Measurements from ENCODE around the gene TNF.
A peak's percentile ranks its signal among the peaks of the same experiment; 100 is the strongest.

The TNF gene

GRCh38 chr6:31575335-31575901 lies at the start of gene TNF:
Gene TNF, plus strand, starts transcription at chr6:31575565. Its CDS starts 177 bp downstream, at chr6:31575742.
- DNase-seq, result peak; percentile 48

DNA sequence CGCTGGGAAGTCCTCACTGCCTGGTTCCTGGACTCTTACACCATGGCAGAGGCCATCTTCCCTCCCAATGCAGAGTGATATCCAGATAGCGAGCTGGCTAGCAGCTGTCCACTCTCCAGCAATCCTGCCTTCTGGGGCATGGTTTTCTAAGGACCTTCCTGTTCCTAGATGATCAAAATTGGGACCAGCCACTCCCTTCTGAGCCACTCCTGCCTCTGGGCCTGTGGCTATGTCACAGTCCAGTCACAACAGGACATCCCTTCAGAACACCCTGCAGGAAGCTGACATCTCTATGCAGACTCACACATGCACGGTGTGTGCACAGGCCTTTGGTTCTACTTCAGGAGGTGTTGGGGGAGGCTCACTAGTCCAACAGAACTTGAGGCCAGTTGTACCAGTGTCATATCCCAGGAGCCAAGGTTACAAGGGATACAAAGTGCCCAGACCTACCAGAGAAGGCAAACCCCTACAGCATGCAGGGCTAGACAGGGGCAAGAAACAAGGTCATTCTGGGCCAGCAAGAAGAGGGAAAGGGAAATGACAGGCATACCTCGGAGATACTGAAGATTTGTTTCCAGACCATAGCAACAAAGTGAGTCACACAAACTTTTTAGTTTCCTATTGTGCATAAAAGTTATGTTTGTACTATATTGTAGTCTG lies 49.3 kb upstream of the TNF start:
- no peak for DNase-seq

DNA sequence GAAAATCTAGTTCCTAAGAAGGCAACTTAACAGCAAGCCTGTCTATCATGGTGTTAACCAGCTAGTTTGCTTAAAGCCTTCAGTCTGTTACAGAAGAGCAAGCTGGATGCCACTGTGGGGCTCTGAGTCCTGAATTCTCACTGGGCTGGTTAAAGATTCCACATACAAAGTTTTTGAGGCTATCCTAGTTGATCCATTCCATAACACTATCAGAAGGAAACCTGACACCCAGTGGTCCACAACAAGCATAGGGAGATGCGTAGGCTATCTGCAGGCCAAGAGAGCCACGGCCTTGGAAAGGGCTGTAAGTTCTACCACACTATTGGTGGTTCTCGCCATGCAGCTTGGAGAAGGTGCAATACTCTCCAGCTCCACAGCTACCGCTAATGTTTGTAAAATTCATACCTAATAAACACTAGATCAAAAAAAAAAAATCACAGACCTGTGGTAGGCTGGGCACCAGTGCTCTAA lies 47.0 kb upstream of the TNF start:
- DNase-seq, result no peak

GRCh38 chr6:31528821-31529328 lies 46.5 kb upstream of the TNF start, which contains the start of gene MCCD1:
Gene MCCD1, plus strand, starts transcription at chr6:31528962. Its CDS starts 53 bp downstream, at chr6:31529015.
- DNase-seq, result no peak

DNA sequence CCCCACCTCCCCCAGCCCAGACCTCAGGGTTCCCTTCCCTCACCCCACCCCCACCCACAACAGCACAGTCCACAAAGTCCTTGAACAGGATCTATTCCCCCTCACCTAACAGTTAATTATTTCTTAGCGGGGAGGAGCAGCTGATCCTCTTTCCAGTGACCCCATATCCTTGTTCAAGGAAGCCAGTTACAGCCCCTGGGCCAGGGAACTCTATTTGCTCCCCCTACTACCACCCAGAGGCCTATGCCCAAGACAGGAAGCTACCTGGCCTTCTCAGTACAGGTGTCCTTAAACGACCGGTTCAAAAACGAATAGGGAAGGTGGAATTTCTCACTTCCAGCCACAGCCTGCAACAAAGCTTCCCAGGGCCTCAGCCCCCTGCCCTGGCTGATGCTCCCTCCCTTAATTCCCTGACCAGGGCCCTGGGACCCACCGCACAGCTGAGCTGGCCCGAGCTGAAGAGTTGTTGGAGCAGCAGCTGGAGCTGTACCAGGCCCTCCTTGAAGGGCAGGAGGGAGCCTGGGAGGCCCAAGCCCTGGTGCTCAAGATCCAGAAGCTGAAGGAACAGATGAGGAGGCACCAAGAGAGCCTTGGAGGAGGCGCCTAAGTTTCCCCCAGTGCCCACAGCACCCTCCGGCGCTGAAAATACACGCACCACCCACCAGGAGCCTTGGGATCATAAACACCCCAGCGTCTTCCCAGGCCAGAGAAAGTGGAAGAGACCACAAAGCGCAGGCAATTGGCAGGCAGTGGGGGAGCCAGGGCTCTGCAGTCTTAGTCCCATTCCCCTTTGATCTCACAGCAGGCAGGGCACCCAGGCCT lies 45.8 kb upstream of the TNF start:
- no peak for DNase-seq

DNA sequence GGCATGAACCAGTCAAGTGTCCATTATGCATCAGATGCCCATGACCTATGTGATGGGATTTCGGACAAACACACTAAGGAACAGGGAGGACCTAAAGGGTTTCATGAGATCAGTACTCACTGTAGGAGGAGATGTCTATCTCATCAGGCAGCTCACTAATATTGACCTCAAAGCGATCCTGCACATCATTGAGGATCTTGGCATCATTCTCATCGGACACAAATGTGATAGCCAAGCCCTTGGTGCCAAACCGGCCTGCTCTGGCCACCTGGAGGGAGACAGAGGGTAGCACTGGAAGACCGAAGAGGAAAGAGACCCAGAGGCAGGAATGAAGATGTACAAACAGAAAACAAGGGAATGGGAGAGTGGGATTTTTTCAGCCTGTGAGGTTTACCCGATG lies 44.7 kb upstream of the TNF start:
- no peak for DNase-seq

- DNase-seq, result no peak
These were observed 44.2 kb upstream of the TNF start for GRCh38 chr6:31531162-31531561.

DNA sequence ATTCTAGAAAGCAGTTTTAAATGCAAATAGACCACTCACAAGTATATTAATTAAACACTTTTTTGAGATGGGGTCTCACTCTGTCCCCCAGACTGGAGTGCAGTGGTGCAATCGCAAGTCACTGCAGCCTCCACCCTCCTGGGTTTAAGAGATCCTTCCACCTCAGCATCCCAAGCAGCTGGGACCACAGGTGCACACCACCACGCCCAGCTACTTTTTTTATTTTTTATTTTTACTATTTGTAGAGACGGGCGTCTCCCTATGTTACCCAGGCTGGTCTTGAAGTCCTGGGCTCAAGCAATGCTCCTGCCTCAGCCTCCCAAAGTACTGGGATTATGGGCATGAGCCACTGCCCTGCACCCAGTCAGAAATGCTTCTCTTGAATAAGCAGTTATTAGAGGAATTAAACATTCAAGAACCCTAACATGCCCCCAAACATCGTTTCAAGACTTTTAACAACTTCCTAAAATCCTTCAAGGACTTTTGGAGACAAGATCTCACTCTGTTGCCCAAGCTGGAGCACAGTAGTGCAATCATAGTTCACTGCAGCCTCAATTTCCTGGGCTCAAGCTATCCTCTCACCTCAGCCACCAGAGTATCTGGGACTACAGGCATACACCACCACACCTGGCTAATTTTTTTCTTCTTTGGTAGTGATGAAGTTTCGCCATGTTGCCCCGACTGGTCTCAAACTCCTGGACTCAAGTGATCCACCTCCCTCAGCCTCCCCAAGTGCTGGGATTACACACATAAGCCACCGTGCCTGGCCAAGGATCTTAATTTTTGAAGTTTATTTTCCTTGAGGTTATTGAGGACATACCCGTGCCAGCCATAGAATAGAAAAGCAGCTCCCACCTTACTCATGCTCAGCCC lies 43.4 kb upstream of the TNF start:
- no peak for DNase-seq

DNA sequence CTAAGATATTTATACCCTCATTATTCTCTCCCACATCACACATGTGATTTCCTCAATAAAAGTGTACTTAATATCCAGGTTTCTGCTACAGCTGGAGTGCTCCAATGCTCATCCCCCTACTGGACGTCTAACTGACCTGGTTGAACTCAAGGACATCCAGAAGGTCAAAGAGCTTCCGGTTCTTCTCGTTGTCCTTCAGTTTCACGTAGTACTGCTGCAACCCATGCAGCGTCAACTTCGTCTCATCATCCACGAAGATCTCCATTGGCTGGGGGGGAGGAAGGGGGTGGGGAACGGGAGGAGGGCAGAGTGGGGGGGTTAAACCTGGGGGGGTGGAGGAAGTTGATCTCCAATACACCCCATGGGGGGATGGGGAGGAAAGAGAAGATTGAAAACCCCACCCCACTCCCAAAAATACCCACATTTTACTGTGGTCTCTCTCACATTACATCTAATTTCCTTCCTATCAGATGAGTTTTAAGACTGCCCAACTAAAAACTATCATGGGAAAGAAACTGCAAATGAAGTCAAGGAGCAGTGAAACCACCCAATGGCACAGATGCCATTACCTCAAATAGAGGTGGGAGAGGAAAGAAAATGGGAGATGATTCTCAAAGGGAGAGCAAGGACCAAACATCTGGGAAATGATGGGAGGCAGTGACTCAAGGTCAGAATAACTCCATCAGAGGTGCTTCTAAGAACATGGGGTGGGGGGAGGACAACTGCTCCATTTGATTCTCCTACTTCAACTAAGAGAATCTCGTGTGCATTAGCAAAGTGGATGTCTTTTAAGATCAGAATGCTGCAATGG lies 42.5 kb upstream of the TNF start:
- DNase-seq, result no peak

DNA sequence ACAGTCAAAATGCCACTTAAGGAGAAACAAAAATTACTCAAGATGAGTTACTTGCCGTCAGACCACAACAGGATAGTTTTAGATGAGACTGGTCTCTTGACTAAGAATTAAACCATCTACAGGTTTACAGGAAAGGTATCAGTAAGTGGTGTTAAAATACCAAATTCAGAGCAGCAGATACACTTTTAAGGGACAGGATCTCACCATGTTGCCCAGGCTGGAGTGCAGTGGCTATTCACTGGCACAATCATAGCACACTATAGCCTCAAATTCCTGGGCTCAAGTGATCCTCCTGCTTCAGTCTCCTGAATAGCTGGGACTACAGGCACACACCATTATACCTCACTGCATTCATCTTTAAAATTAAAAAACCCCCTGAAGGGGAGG lies 41.9 kb upstream of the TNF start:
- DNase-seq, result no peak

GRCh38 chr6:31534011-31534410 lies 41.4 kb upstream of the TNF start:
- DNase-seq, result no peak

DNA sequence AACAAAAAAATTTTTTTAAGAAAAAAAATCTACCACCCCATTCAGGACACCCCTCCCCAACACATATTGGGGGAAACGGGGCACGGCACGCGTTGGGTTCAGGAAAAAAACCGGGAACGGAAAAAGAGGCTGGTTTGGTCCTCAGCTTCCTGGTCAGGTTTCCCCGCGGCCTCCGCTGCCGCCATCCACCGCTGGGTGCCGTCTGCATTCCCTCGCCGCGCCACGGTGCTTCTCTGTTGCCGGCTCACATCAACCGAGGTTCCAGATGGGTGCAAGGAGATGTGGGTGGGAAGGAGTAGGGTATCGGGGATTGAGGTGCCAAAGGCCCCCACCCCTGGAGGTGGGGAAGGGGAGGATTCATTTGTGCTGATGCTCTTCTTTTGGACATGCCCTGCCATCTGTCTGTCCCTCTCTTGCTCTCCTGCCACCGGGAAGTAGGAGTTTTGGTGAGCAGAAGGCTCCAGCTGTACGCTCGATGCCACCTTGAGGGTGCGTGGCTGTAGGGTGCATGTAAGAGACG lies 40.8 kb upstream of the TNF start:
- DNase-seq, result no peak

GRCh38 chr6:31535538-31536324 lies 39.6 kb upstream of the TNF start:
- no peak for DNase-seq

GRCh38 chr6:31538805-31539400 lies 36.5 kb upstream of the TNF start:
- no peak for DNase-seq

DNA sequence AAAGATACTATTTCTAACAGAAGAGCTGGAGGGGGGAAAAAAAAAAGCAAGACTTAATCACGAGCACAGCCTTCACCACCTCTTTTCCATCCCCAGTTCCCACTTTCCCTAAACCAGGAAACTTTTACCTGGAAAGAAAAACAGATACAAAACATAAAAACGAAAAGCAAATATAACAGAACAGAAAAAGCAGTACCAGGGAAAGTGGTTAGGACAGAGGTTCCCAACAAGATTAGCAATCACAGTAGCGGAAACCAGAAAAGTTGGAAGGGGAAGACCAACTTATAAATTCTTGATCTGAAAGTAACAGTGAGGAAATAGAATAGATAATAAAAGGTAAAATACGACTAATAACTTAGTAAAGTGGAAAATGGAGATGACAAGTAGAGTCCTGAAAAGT lies 34.7 kb upstream of the TNF start:
- no peak for DNase-seq

- DNase-seq, result peak; percentile 57
These were observed 34.2 kb upstream of the TNF start for GRCh38 chr6:31541059-31541657.

- DNase-seq, result peak; percentile 93
These were observed 33.5 kb upstream of the TNF start, which contains the start of gene DDX39B for GRCh38 chr6:31541658-31542521. Gene DDX39B, minus strand, starts transcription at chr6:31542003. Its CDS starts 1,471 bp downstream, at chr6:31540532.

DNA sequence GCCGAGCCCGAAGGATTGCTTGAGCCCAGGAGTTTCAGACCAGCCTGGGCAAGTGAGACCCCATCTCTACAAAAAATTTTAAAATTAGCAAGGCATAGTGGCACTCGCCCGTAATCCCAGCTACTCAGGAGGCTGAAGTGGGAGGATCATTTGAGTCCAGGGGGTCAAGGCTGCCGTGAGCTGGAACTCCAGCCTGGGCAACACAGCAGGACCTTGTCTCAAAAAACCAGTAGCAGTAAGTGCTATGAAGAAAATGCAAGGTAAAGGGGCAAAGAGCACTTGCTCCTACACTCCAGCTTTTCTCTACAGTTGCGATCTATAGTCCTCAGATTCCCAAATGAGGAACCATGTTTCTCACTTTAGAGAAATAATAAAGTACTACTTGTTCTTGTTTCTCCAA lies 31.7 kb upstream of the TNF start:
- no peak for DNase-seq

GRCh38 chr6:31544676-31545075 lies 30.7 kb upstream of the TNF start:
- DNase-seq, result no peak
